ENCODE measurements around the gene DRD3. TPM values are rescaled to one million over a fixed set of nuclear protein-coding genes. Genes with fewer than 3 reads are reported as not detected.

DRD3 gene
- total RNA-seq, 1 experiment from 2014 or later, result not detected

DNA sequence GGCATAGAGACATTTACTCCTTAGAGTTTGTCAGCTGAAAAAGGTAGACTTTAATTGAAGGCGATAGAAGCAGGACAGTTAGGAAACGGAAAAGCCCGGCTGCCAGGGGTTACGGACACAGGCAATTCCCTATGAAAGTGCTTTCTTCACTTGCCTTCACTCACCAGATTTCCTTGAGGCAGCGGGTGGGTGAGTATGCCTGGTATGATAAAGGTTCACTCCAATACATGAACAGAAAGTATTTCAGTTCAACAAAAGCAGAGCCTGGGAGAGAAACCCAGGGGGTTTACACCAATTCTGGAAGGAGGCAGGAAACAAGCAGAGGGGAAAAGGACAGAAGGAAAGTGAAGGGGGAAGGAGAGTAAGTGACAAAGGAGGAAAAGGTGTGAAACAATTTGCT lies 68.4 kb downstream of the DRD3 start:
- peak overlapping the region; percentile 60 for H2AFZ ChIP-seq (ENCODE audit: low read length)
- no peak overlapping the region for H3K4me3 Mint-ChIP-seq

More for the DNA sequence above, 68.4 kb downstream of the DRD3 start:
- Histone ChIP-seq H3K23ac (ENCODE audit: insufficient read length, low read depth, low read length) (no peak overlapping the region), H3K4ac (ENCODE audit: low read depth, low read length) (no peak overlapping the region), H2BK5ac (ENCODE audit: insufficient read length, low read length) (no peak overlapping the region), H2BK20ac (ENCODE audit: low read depth, low read length, poor library complexity, severe bottlenecking) (peak overlapping the region; percentile 33), H3K9me3 (ENCODE audit: control insufficient read depth, low read depth, low read length) (no peaks in the 10 kb centered on the region), H3K56ac (ENCODE audit: insufficient read length, low read depth, low read length) (no peak overlapping the region), H3T11ph (ENCODE audit: low read length) (no peak overlapping the region), H4K91ac (ENCODE audit: insufficient read length, low read depth, low read length) (no peak overlapping the region), H4K8ac (replicated peaks; ENCODE audit: insufficient read length, low read depth, low read length) (no peak overlapping the region), H2BK120ac (ENCODE audit: low read depth, low read length, poor library complexity, severe bottlenecking) (no peak overlapping the region), H3K27ac (ENCODE audit: insufficient read length, low read depth, low read length) (no peak overlapping the region), H3K4me2 (ENCODE audit: insufficient read depth, insufficient read length, low read length) (no peak overlapping the region), H3K4me1 (ENCODE audit: insufficient read depth, low read length) (peaks cover 5% of the 10 kb centered on the region; the same call in 1 of the 2 replicates), H3K14ac (ENCODE audit: insufficient read depth, low read length) (peak overlapping the region; percentile 68; the same call in 1 of the 2 replicates), H3K23me2 (ENCODE audit: insufficient read length, low read depth, low read length, poor library complexity, severe bottlenecking) (no peaks in the 10 kb centered on the region), H3K79me2 (ENCODE audit: insufficient read depth, low read length) (no peaks in the 10 kb centered on the region), H3K79me1 (ENCODE audit: insufficient read depth, low read depth, low read length, poor library complexity, severe bottlenecking) (no peaks in the 10 kb centered on the region), H4K5ac (ENCODE audit: insufficient read length, low read depth, low read length) (no peak overlapping the region), H3K9ac (ENCODE audit: extremely low read depth, insufficient read length, low read length) (no peak overlapping the region), H2AK5ac (ENCODE audit: insufficient read length, low read length) (no peak overlapping the region), H2BK12ac (ENCODE audit: insufficient read length, low read depth, low read length) (no peak overlapping the region), H3K18ac (ENCODE audit: insufficient read length, low read depth, low read length) (no peak overlapping the region), H2BK15ac (ENCODE audit: low read depth, low read length) (no peak overlapping the region), H4K20me1 (ENCODE audit: control insufficient read depth, insufficient read depth, insufficient read length) (no peaks in the 10 kb centered on the region), H3K27me3 (ENCODE audit: insufficient read depth, low read length) (no peaks in the 10 kb centered on the region)
- no CpG with 5 or more reads among the region's 5 CpGs for WGBS (ENCODE audit: extremely low coverage, insufficient read length, low lambda C conversion rate)
- Mint-ChIP-seq H3K27ac (peak overlapping the region in 2 of 3 experiments; percentile 30 to 53; a peak in 4 of 7 replicates), H3K27me3 (ENCODE audit: low read depth) (no peaks in the 10 kb centered on the region; the same call in 1 of the 2 replicates), H3K9me3 (no peaks in the 10 kb centered on the region; a peak in 1 of 5 replicates), H3K4me1 (peaks cover 31 to 33% of the 10 kb centered on the region in 2 experiments), H3K36me3 (ENCODE audit: insufficient read depth in 1 of 3, low read depth in 3 of 3) (no peaks in the 10 kb centered on the region)
- DNase-seq, result no peak
- TF ChIP-seq, protein P1, sequence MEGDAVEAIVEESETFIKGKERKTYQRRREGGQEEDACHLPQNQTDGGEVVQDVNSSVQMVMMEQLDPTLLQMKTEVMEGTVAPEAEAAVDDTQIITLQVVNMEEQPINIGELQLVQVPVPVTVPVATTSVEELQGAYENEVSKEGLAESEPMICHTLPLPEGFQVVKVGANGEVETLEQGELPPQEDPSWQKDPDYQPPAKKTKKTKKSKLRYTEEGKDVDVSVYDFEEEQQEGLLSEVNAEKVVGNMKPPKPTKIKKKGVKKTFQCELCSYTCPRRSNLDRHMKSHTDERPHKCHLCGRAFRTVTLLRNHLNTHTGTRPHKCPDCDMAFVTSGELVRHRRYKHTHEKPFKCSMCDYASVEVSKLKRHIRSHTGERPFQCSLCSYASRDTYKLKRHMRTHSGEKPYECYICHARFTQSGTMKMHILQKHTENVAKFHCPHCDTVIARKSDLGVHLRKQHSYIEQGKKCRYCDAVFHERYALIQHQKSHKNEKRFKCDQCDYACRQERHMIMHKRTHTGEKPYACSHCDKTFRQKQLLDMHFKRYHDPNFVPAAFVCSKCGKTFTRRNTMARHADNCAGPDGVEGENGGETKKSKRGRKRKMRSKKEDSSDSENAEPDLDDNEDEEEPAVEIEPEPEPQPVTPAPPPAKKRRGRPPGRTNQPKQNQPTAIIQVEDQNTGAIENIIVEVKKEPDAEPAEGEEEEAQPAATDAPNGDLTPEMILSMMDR (conservative IDR thresholded peaks at IDR 0.05), result no peak

All from H9 (cell line).